HG03378 (cell line): ENCODE measurements around the gene TBXAS1.
A peak's percentile ranks its signal among the peaks of the same experiment; 100 is the strongest.
"Not testable (repeated sequence)": the region's sequence is repeated elsewhere in the genome, so short reads cannot be mapped to it uniquely, and the experiment has no call there.

Experiments used
- ATAC-seq: cut with Tn5 transposase; IDR thresholded peaks from one replicate; pipeline ENCODE4 v1.9.1; 2021; ENCODE audit warnings: mild to moderate bottlenecking, moderate library complexity; ENCODE audit not compliant: unreplicated experiment

Gene TBXAS1

GRCh38 chr7:139913021-139913844 is 84.2 kb downstream of the TBXAS1 start:
- no peak for ATAC-seq

- no peak for ATAC-seq
These were observed 84.7 kb downstream of the TBXAS1 start for GRCh38 chr7:139913845-139914135.

GRCh38 chr7:139914306-139915267 is 85.5 kb downstream of the TBXAS1 start:
- ATAC-seq: no peak

GRCh38 chr7:139915268-139915863 is 86.3 kb downstream of the TBXAS1 start:
- no peak for ATAC-seq

- ATAC-seq: peak; percentile 93
These were observed 87.0 kb downstream of the TBXAS1 start for GRCh38 chr7:139915864-139916716.

- ATAC-seq: peak; percentile 59
These were observed 87.8 kb downstream of the TBXAS1 start for GRCh38 chr7:139916717-139917395.

- ATAC-seq: no peak
These were observed 88.8 kb downstream of the TBXAS1 start for GRCh38 chr7:139917851-139918250.

GRCh38 chr7:139918480-139918879 is 89.4 kb downstream of the TBXAS1 start:
- no peak for ATAC-seq

- ATAC-seq: no peak
These were observed 94.0 kb downstream of the TBXAS1 start for GRCh38 chr7:139923090-139923489.

- no peak for ATAC-seq
These were observed 95.4 kb downstream of the TBXAS1 start for GRCh38 chr7:139924461-139924860.

GRCh38 chr7:139929221-139929620 is 100.2 kb downstream of the TBXAS1 start:
- ATAC-seq: not testable (repeated sequence)

GRCh38 chr7:139930286-139930965 is 101.4 kb downstream of the TBXAS1 start:
- no peak for ATAC-seq

- ATAC-seq: no peak
These were observed 102.3 kb downstream of the TBXAS1 start for GRCh38 chr7:139931190-139931934.

- ATAC-seq: no peak
These were observed 103.5 kb downstream of the TBXAS1 start for GRCh38 chr7:139932531-139932930.

GRCh38 chr7:139936760-139937310 is 107.8 kb downstream of the TBXAS1 start:
- ATAC-seq: no peak

GRCh38 chr7:139937715-139938114 is 108.7 kb downstream of the TBXAS1 start:
- ATAC-seq: no peak

GRCh38 chr7:139940866-139941265 is 111.8 kb downstream of the TBXAS1 start:
- ATAC-seq: no peak

- no peak for ATAC-seq
These were observed 112.4 kb downstream of the TBXAS1 start for GRCh38 chr7:139941421-139941820.
